ENCODE measurements around the gene B3GNT3.

DNA sequence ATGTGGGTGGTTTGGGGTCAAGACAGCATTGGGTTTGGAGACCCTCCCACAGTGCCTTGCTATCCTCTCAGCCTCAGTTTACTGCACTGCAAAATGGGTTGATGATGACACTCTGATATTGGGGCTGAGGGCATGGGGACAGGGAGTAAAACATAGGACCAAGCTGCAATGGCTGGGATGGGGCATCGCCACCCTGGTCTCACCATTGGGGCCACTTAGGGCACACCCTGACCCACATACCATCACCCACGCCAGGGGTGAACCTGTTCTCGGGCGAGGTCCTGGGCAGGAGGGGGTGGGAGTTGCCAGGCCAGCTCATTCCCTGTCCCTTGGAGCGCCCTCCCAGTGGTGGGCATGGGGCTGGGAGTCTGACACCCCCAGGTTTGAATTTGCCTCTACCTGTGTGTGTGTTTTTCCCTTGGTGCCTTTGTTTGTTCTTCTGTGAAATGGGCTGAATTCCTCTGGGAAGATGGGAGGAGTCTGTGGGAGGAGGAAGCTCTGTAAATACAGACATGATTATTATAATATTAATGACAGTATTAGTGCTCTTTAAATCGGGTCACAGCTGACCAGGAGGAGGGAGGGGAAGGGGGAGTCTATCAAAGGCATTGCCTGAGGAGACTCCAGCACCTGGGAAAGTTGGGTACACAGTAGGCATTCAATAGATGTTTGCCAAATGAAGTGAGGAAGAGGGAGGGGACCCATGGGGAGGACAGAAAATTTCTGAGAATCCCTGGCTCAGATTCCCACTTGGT, 45.9 kb upstream of the B3GNT3 start:
- TF ChIP-seq POLR2AphosphoS5 (IDR thresholded peaks at IDR 0.05) = no peak
- TF ChIP-seq POLR2A (IDR thresholded peaks at IDR 0.05) = no peak

All from spleen (tissue), 3 donors.